ENCODE data around the gene RASGRP4. TPM values are rescaled to one million over a fixed set of nuclear protein-coding genes. Genes with fewer than 3 reads are reported as not detected.
A peak's percentile ranks its signal among the peaks of the same experiment; 100 is the strongest.
"Not testable (repeated sequence)": the region's sequence is repeated elsewhere in the genome, so short reads cannot be mapped to it uniquely, and the experiment has no call there.

RASGRP4 gene
- total RNA-seq, 1 experiment from 2014 or later, result not detected

DNA sequence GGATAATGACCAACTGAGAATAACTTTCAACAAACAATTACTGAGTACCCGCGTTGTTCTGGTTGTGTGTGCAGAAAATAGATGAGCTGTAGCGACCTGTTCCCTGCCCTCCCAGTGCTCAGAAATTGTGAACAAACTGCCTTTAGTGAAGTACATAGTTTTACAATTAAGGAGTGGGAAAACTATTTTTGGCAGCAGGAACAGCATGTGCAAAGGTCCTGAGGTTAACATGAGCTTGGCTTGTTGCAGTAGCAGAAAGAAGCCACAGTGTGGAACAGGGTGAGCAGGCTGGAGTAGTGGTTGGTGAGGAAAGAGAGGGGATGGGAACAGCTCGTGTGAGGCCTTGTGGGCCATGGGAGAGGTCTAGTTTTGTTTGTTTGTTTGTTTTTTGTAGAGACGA, 23.5 kb upstream of the RASGRP4 start:
- no peak for DNase-seq (ENCODE audit: low read depth)

DNA sequence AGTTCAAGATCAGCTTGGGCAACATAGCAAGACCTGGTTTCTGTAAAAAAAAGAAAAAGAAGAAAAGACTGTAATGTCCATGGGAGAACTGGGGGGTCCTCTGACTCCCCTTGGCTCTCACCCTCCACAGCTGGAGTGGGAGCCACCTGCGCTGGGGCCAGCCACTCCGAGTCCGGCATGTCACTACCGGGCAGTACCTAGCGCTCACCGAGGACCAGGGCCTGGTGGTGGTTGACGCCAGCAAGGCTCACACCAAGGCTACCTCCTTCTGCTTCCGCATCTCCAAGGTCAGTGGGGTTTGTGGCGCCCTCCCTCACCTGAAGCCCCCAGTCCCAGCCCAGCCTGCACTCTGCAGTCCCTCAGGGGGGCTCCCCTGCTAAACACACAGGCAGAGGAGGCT, 22.2 kb upstream of the RASGRP4 start:
- DNase-seq (ENCODE audit: low read depth), result no peak

DNA sequence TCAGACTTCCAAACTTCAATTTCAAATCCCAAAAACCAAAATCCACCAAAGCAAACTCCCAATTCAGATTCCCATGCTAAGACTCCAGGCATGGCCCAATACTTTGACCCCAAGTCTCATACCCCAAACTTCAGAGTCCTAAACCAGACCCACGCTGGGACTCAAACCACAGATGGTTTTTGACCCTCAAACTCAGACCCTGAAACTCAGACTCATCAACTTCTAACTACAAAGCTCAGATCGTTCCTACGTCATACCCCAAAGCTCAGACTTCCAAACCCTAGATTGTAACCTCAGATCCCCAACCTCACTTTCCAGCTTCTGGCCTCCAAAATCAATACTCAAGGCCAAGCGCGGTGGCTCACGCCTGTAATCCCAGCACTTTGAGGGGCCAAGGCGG, 19.3 kb upstream of the RASGRP4 start:
- no peak for DNase-seq (ENCODE audit: low read depth)

GRCh38 chr19:38444026-38444425, 18.0 kb upstream of the RASGRP4 start:
- no peak for DNase-seq (ENCODE audit: low read depth)

DNA sequence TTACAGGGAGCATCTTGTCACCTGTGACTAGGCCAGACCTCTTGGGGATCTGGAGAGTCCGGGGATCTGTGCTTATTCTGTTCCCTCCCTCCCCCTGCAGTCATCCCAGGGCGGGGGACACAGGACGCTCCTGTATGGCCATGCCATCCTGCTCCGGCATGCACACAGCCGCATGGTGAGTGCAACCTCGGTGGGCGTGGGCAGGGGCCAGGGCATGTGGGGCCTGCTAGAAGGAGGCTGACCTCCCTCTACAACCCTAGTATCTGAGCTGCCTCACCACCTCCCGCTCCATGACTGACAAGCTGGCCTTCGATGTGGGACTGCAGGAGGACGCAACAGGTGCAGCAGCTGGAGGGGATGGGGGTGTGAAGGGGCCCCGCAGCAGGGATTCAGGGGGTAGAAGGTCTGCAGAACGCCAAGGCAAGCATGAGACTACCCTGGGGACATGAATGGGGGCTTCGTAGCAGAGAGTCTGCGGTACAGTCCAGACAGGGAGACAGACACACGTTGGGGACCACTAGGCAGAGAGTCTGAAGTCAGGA, 17.5 kb upstream of the RASGRP4 start:
- DNase-seq (ENCODE audit: low read depth), result no peak

- no peak for DNase-seq (ENCODE audit: low read depth)
These were observed 16.7 kb upstream of the RASGRP4 start for GRCh38 chr19:38442736-38443135.

DNA sequence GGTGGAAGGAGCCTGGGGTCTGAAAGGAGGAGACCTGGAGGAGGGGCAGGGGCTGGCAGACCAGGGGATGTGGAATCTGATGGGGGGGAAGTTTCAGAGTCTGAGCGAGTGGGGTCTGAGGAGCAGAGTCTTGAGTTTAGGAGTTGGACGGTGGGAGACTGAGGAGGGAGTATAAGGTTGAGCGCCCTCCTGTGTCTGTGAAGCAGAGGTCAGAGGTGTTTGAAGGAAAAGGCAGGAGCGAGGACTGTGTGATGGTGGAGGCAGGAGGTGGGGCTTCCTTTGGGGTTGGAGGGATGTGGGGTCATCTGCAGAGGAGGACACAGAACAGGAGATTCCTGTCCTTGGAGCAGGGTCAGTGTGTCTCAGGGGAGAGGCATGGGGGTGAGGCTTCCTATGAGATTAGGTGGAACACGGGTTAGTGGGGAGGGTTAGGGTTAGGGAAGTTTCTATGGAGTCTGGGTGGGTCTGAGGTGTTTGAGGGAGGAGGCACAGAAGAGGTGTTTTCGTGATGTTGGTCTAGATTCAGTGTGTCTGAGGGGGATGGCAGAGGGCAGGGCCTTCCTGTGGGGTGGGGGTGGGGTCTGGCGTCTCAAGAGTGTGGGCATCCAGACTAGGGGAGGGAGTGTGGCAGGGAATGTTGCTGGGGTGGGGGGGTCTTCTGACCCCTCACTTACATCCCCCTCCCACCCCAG, 15.8 kb upstream of the RASGRP4 start:
- DNase-seq (ENCODE audit: low read depth), result no peak

DNA sequence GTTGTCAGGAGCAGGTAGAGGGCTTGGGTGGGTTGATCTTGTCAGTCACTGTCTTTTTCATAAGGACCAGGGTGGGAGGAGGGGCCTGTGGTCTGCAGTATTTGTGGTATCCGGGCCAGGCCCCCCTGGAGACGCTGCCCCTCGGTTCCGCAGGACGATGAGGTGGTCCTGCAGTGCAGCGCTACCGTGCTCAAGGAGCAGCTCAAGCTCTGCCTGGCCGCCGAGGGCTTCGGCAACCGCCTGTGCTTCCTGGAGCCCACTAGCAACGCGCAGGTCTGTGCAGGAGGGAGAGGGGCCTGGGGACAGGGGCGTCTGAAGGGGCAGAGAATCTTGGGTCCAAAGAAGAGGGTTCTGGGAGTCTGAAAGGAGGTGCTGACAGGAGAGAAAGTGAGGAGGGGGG, 14.6 kb upstream of the RASGRP4 start:
- no peak for DNase-seq (ENCODE audit: low read depth)

- DNase-seq (ENCODE audit: low read depth), result no peak
These were observed 11.9 kb upstream of the RASGRP4 start for GRCh38 chr19:38437917-38438316.

GRCh38 chr19:38437295-38437694, 11.3 kb upstream of the RASGRP4 start:
- no peak for DNase-seq (ENCODE audit: low read depth)

- peak; percentile 68 for DNase-seq (ENCODE audit: low read depth)
These were observed 8.6 kb upstream of the RASGRP4 start for GRCh38 chr19:38434549-38435051.

- peak; percentile 26 for DNase-seq (ENCODE audit: low read depth)
These were observed 7.3 kb upstream of the RASGRP4 start, which contains the start of gene RYR1 for GRCh38 chr19:38433268-38433733. Gene RYR1 (plus strand): TSS chr19:38433691. CDS start chr19:38433830, 139 bp downstream.

DNA sequence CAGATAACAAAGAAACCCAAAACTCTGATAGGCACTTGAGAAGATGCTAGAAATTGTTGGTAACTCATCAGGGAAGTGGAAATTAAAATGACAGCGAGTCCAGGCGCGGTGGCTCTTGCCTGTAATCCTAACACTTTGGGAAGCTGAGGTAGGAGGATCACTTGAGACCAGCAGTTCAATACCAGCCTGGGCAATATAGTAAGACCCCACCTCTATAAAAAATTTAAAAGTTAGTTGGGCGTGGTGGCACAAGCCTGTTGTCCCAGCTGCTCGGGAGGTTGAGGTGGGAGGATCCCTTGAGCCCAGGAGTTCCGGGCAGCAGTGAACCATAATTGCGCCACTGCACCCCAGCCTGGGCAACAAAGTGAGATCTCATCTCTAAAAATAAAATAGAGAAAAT, 4.9 kb upstream of the RASGRP4 start:
- DNase-seq (ENCODE audit: low read depth), result no peak

GRCh38 chr19:38429811-38430156, 3.8 kb upstream of the RASGRP4 start:
- DNase-seq (ENCODE audit: low read depth), result no peak

DNA sequence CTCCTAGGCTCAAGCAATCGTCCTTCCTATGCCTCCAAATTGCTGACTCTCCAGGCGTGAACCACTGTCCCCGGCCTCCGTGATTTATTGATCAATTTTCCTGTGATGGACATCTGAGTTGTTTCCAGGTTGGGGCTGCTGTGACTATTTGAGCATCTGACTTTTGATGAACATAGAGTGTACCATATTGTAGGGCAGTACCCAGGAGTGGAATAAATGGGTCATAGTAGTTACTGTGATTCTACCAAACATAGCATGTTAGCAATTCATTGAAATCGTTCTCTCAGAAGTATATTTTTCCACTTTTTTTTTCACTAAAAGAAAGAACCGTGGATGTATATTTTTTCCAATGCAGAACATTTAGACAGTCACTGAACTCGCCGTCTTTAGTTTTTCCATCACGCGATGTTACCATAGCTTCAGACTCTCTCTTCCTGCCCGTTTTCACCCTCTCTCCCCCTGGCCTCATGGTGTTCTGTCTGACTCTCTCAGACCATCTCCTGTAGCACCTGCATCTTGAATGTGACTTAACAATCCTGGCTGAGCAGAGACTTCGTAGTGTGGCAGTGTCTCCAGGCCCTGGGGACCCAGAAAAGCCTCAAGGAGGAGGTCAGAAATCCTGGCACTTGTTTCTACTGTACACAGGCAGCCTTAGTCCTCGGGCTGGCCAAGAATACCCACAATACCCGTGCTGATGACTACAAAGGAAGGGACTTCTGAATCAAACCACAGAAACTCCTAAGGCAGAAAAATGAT, 3.2 kb upstream of the RASGRP4 start:
- no peak for DNase-seq (ENCODE audit: low read depth)

DNA sequence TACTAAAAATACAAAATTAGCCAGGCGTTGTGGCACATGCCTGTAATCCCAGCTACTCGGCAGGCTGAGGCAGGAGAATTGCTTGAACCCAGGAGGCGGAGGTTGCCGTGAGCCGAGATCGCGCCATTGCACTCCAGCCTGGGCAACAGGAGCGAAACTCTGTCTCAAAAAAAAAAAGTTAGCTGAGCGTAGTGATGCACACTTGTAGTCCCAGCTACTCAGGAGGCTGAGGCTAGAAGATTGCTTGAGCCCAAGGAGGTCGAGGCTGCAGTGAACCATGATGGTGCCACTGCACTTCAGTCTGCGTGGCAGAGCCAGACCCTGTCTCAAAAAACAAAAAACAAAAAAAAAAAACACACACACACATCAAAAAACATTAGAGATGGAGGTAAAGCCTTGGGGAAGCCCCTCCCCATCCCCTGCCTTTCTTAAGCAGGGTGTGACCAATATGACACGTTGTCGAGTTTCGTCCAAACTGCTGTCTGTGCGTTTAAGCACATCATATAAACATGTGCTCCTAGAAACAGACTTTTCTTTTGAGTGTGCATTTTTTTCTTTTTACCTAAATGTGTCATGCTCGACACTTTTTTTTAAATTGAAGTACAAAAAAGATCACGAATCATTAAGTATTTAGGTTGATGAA, 1.1 kb upstream of the RASGRP4 start:
- DNase-seq (ENCODE audit: low read depth), result not testable (repeated sequence)

DNA sequence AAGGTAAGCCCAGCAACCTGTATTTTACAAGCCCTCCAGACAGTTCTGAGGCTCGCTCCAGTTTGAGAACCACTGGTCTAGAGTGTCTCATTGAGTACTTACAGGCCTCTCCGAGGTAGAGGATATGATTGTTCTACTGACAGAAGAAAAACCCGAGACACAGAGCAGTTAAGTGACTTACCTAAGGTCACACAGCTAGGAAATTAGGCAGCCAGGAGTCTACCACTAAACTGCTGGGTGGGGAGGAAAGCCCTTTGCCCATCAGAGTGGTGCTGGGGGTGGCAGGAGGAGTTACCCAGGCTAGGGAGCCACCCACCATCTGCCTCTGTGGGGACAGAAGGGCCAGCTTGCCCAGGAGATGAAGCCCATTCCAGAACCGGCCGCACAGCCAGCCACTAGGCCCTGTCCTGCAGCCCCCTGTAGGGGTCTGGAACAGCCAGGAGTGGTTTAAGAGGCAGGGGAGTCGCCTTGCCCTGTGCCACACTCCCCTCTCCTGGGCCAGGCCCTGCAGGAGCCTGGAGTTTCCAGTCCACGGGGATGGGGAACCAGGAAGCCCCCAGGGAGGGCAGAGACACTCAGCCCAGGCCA, 703 bp downstream of the RASGRP4 start:
- DNase-seq (ENCODE audit: low read depth), result no peak

GRCh38 chr19:38424272-38424671, 1.7 kb downstream of the RASGRP4 start:
- no peak for DNase-seq (ENCODE audit: low read depth)

- DNase-seq (ENCODE audit: low read depth), result no peak
These were observed 3.6 kb downstream of the RASGRP4 start for GRCh38 chr19:38422438-38422837.

- no peak for DNase-seq (ENCODE audit: low read depth)
These were observed 4.2 kb downstream of the RASGRP4 start for GRCh38 chr19:38421856-38422255.

- no peak for DNase-seq (ENCODE audit: low read depth)
These were observed 5.1 kb downstream of the RASGRP4 start for GRCh38 chr19:38420935-38421334.

Data from LHCN-M2 (cell line).